MM.1S (cell line): Measurements from ENCODE around the gene DLG3.

Experiments
- DNase-seq: peaks from one replicate; pipeline ENCODE4 v3.0.0-alpha.2; 2015
- H2AFZ ChIP-seq: fragments of 300-600 bp; sonication (generic); 2 replicates; pipeline ENCODE4 v1.6.0; 2016; ENCODE audit warnings: antibody characterized with exemption, low read length
- H3F3A ChIP-seq: fragments of 300-600 bp; sonication (generic); 2 replicates; pipeline ENCODE4 v1.6.1; 2016; ENCODE audit warnings: mild to moderate bottlenecking, antibody characterized with exemption, low read length, moderate library complexity, mixed read lengths; ENCODE audit not compliant: insufficient read depth
- H3K27ac ChIP-seq: fragments of 300-600 bp; sonication (generic); 2 replicates; pipeline ENCODE4 v1.5.1; 2016; ENCODE audit warnings: mild to moderate bottlenecking, low read length
- H3K27me3 ChIP-seq: fragments of 300-600 bp; sonication (generic); replicated peaks from 2 replicates; pipeline ENCODE4 v1.6.0; 2016; ENCODE audit warnings: low read length; ENCODE audit not compliant: insufficient read depth
- H3K36me3 ChIP-seq: fragments of 300-600 bp; sonication (generic); replicated peaks from 2 replicates; pipeline ENCODE4 v1.6.1; 2016; ENCODE audit warnings: mild to moderate bottlenecking, low read length, mixed read lengths; ENCODE audit not compliant: insufficient read depth
- H3K4me1 ChIP-seq: fragments of 300-600 bp; sonication (generic); 2 replicates; pipeline ENCODE4 v1.6.1; 2016; ENCODE audit warnings: low read length, mixed read lengths
- H3K4me2 ChIP-seq: fragments of 300-600 bp; sonication (generic); 2 replicates; pipeline ENCODE4 v1.6.0; 2016; ENCODE audit warnings: low read depth, low read length
- H3K4me3 ChIP-seq: fragments of 300-600 bp; sonication (generic); 2 replicates; pipeline ENCODE4 v1.5.1; 2016; ENCODE audit warnings: low read length, mixed read lengths
- H3K79me2 ChIP-seq: fragments of 300-600 bp; sonication (generic); 2 replicates; pipeline ENCODE4 v1.6.1; 2016; ENCODE audit warnings: mixed run types, low read length, mixed read lengths
- H3K9ac ChIP-seq: fragments of 300-600 bp; sonication (generic); 2 replicates; pipeline ENCODE4 v1.6.1; 2016; ENCODE audit warnings: low read length, mixed read lengths
- H3K9me2 ChIP-seq: fragments of 300-600 bp; sonication (generic); replicated peaks from 2 replicates; pipeline ENCODE4 v1.6.1; 2016; ENCODE audit warnings: mild to moderate bottlenecking, low read length, mixed read lengths; ENCODE audit not compliant: insufficient read depth
- H3K9me3 ChIP-seq: fragments of 300-600 bp; sonication (generic); replicated peaks from 2 replicates; pipeline ENCODE4 v1.6.1; 2016; ENCODE audit warnings: mild to moderate bottlenecking, low read length, mixed read lengths; ENCODE audit not compliant: insufficient read depth
- H4K20me1 ChIP-seq: fragments of 300-600 bp; sonication (generic); 2 replicates; pipeline ENCODE4 v1.6.1; 2016; ENCODE audit warnings: mild to moderate bottlenecking, low read length, moderate library complexity, mixed read lengths; ENCODE audit not compliant: insufficient read depth
- CTCF ChIP-seq: fragments of 300-600 bp; sonication (generic); IDR thresholded peaks from 2 replicates; pipeline ENCODE4 v1.5.1; 2016; ENCODE audit warnings: antibody characterized with exemption, low read length, mixed read lengths
- EZH2 ChIP-seq: fragments of 300-600 bp; sonication (generic); optimal IDR thresholded peaks from 2 replicates; pipeline ENCODE3; 2017; ENCODE audit warnings: low read depth, mild to moderate bottlenecking, antibody characterized with exemption, low read length, mixed read lengths
- EZH2phosphoT487 ChIP-seq: fragments of 300-600 bp; sonication (generic); IDR thresholded peaks from 2 replicates; pipeline ENCODE4 v1.6.1; 2018; ENCODE audit warnings: antibody characterized with exemption, low read length

Gene DLG3

GRCh38 chrX:70525733-70526132 is 81.1 kb downstream of the DLG3 start:
- Histone ChIP-seq H3K4me2 (no peak overlapping the region), H3K9ac (no peak overlapping the region), H3K27me3 (no peaks in the 10 kb centered on the region), H3K36me3 (no peaks in the 10 kb centered on the region), H3K79me2 (no peaks in the 10 kb centered on the region), H3K9me2 (no peaks in the 10 kb centered on the region), H3K9me3 (no peaks in the 10 kb centered on the region), H3F3A (no peaks in the 10 kb centered on the region), H3K4me1 (peaks cover 9% of the 10 kb centered on the region), H2AFZ (no peak overlapping the region), H3K4me3 (no peak overlapping the region), H3K27ac (no peak overlapping the region), H4K20me1 (no peaks in the 10 kb centered on the region)
- TF ChIP-seq EZH2phosphoT487: no peak
- TF ChIP-seq CTCF: no peak
- no peak for TF ChIP-seq EZH2
- DNase-seq: no peak

- Histone ChIP-seq H2AFZ (no peak overlapping the region), H3K27me3 (no peaks in the 10 kb centered on the region), H3K79me2 (no peaks in the 10 kb centered on the region), H3K27ac (no peak overlapping the region), H3F3A (no peaks in the 10 kb centered on the region), H3K4me1 (peaks cover 9% of the 10 kb centered on the region), H3K36me3 (no peaks in the 10 kb centered on the region), H3K9ac (no peak overlapping the region), H3K9me2 (no peaks in the 10 kb centered on the region), H3K4me2 (no peak overlapping the region), H3K9me3 (no peaks in the 10 kb centered on the region), H3K4me3 (no peak overlapping the region), H4K20me1 (no peaks in the 10 kb centered on the region)
- DNase-seq: no peak
- TF ChIP-seq CTCF: no peak
- no peak for TF ChIP-seq EZH2phosphoT487
- TF ChIP-seq EZH2: no peak
Measured at GRCh38 chrX:70527053-70527452, 82.4 kb downstream of the DLG3 start.

- Histone ChIP-seq H2AFZ (0 out of 2 replicates have a peak overlapping the region, but pooled peaks have one; percentile 23), H3K4me2 (peak overlapping the region; percentile 43), H3F3A (no peaks in the 10 kb centered on the region), H3K9me3 (no peaks in the 10 kb centered on the region), H3K4me3 (no peak overlapping the region), H3K4me1 (peaks cover 9% of the 10 kb centered on the region), H4K20me1 (no peaks in the 10 kb centered on the region), H3K79me2 (no peaks in the 10 kb centered on the region), H3K9ac (no peak overlapping the region), H3K27ac (peak overlapping the region; percentile 34; the same call in 1 of the 2 replicates), H3K27me3 (no peaks in the 10 kb centered on the region), H3K9me2 (no peaks in the 10 kb centered on the region), H3K36me3 (no peaks in the 10 kb centered on the region)
- no peak for TF ChIP-seq CTCF
- TF ChIP-seq EZH2phosphoT487: no peak
- no peak for TF ChIP-seq EZH2
- DNase-seq: peak; percentile 10
Measured at GRCh38 chrX:70527610-70528345, 83.1 kb downstream of the DLG3 start.
